ENCODE data around the gene GSG1L.

Gene GSG1L

GRCh38 chr16:27826081-27826892, 237.2 kb downstream of the GSG1L start:
- no peak overlapping the region for H3K27ac Mint-ChIP-seq
- no peaks in the 10 kb centered on the region for H3K4me1 Mint-ChIP-seq (ENCODE audit: low read depth)
- no peaks in the 10 kb centered on the region for H3K36me3 Mint-ChIP-seq
- peaks cover 6% of the 10 kb centered on the region for H3K9me3 Mint-ChIP-seq (ENCODE audit: low read depth)
- H3K4me3 Mint-ChIP-seq: no peak overlapping the region
- H3K27me3 Mint-ChIP-seq: peaks cover 2% of the 10 kb centered on the region

- Mint-ChIP-seq H3K27ac (no peak overlapping the region), H3K9me3 (ENCODE audit: low read depth) (no peaks in the 10 kb centered on the region), H3K4me3 (no peak overlapping the region), H3K4me1 (ENCODE audit: low read depth) (no peaks in the 10 kb centered on the region), H3K27me3 (no peaks in the 10 kb centered on the region), H3K36me3 (no peaks in the 10 kb centered on the region)
Observed at GRCh38 chr16:27824786-27825185, 238.7 kb downstream of the GSG1L start.

GRCh38 chr16:27824006-27824405, 239.5 kb downstream of the GSG1L start:
- H3K27ac Mint-ChIP-seq: no peak overlapping the region
- no peaks in the 10 kb centered on the region for H3K4me1 Mint-ChIP-seq (ENCODE audit: low read depth)
- H3K4me3 Mint-ChIP-seq: no peak overlapping the region
- H3K36me3 Mint-ChIP-seq: no peaks in the 10 kb centered on the region
- no peaks in the 10 kb centered on the region for H3K27me3 Mint-ChIP-seq
- no peaks in the 10 kb centered on the region for H3K9me3 Mint-ChIP-seq (ENCODE audit: low read depth)

GRCh38 chr16:27823421-27823820, 240.1 kb downstream of the GSG1L start:
- Mint-ChIP-seq H3K9me3 (ENCODE audit: low read depth) (no peaks in the 10 kb centered on the region), H3K4me3 (no peak overlapping the region), H3K36me3 (no peaks in the 10 kb centered on the region), H3K27ac (no peak overlapping the region), H3K27me3 (peaks cover 1% of the 10 kb centered on the region), H3K4me1 (ENCODE audit: low read depth) (no peaks in the 10 kb centered on the region)

GRCh38 chr16:27822996-27823395, 240.5 kb downstream of the GSG1L start:
- H3K4me3 Mint-ChIP-seq: no peak overlapping the region

GRCh38 chr16:27822529-27822928, 241.0 kb downstream of the GSG1L start:
- Mint-ChIP-seq H3K27me3 (peaks cover 7% of the 10 kb centered on the region), H3K36me3 (no peaks in the 10 kb centered on the region), H3K9me3 (ENCODE audit: low read depth) (no peaks in the 10 kb centered on the region), H3K4me3 (no peak overlapping the region), H3K4me1 (ENCODE audit: low read depth) (no peaks in the 10 kb centered on the region), H3K27ac (no peak overlapping the region)

More at GRCh38 chr16:27822996-27823395, 240.5 kb downstream of the GSG1L start:
- Mint-ChIP-seq H3K9me3 (ENCODE audit: low read depth) (no peaks in the 10 kb centered on the region), H3K4me1 (ENCODE audit: low read depth) (no peaks in the 10 kb centered on the region), H3K27ac (no peak overlapping the region), H3K36me3 (no peaks in the 10 kb centered on the region), H3K27me3 (peaks cover 4% of the 10 kb centered on the region)

GRCh38 chr16:27820646-27821345, 242.7 kb downstream of the GSG1L start:
- no peak overlapping the region for H3K27ac Mint-ChIP-seq
- H3K4me3 Mint-ChIP-seq: no peak overlapping the region
- H3K27me3 Mint-ChIP-seq: peaks cover 7% of the 10 kb centered on the region
- no peaks in the 10 kb centered on the region for H3K9me3 Mint-ChIP-seq (ENCODE audit: low read depth)
- no peaks in the 10 kb centered on the region for H3K36me3 Mint-ChIP-seq
- H3K4me1 Mint-ChIP-seq (ENCODE audit: low read depth): no peaks in the 10 kb centered on the region

GRCh38 chr16:27819881-27820610, 243.5 kb downstream of the GSG1L start:
- Mint-ChIP-seq H3K36me3 (no peaks in the 10 kb centered on the region), H3K27me3 (peaks cover 9% of the 10 kb centered on the region), H3K4me3 (no peak overlapping the region), H3K9me3 (ENCODE audit: low read depth) (no peaks in the 10 kb centered on the region), H3K4me1 (ENCODE audit: low read depth) (no peaks in the 10 kb centered on the region), H3K27ac (no peak overlapping the region)

- Mint-ChIP-seq H3K4me3 (no peak overlapping the region), H3K4me1 (ENCODE audit: low read depth) (no peaks in the 10 kb centered on the region), H3K27me3 (peaks cover 9% of the 10 kb centered on the region)
Observed at GRCh38 chr16:27819356-27819755, 244.2 kb downstream of the GSG1L start.

GRCh38 chr16:27818246-27818645, 245.3 kb downstream of the GSG1L start:
- no peaks in the 10 kb centered on the region for H3K36me3 Mint-ChIP-seq

More at GRCh38 chr16:27819356-27819755, 244.2 kb downstream of the GSG1L start:
- Mint-ChIP-seq H3K27ac (no peak overlapping the region), H3K36me3 (no peaks in the 10 kb centered on the region), H3K9me3 (ENCODE audit: low read depth) (no peaks in the 10 kb centered on the region)

GRCh38 chr16:27817038-27817437, 246.5 kb downstream of the GSG1L start:
- Mint-ChIP-seq H3K4me3 (no peak overlapping the region), H3K4me1 (ENCODE audit: low read depth) (no peaks in the 10 kb centered on the region), H3K36me3 (no peaks in the 10 kb centered on the region), H3K27ac (no peak overlapping the region), H3K27me3 (peaks cover 9% of the 10 kb centered on the region), H3K9me3 (ENCODE audit: low read depth) (no peaks in the 10 kb centered on the region)

More at GRCh38 chr16:27818246-27818645, 245.3 kb downstream of the GSG1L start:
- H3K4me1 Mint-ChIP-seq (ENCODE audit: low read depth): no peaks in the 10 kb centered on the region
- H3K4me3 Mint-ChIP-seq: no peak overlapping the region
- peaks cover 9% of the 10 kb centered on the region for H3K27me3 Mint-ChIP-seq
- H3K9me3 Mint-ChIP-seq (ENCODE audit: low read depth): no peaks in the 10 kb centered on the region
- H3K27ac Mint-ChIP-seq: no peak overlapping the region

- Mint-ChIP-seq H3K9me3 (ENCODE audit: low read depth) (no peaks in the 10 kb centered on the region), H3K27me3 (peaks cover 9% of the 10 kb centered on the region), H3K36me3 (no peaks in the 10 kb centered on the region), H3K4me1 (ENCODE audit: low read depth) (no peaks in the 10 kb centered on the region), H3K4me3 (no peak overlapping the region), H3K27ac (no peak overlapping the region)
Observed at GRCh38 chr16:27816561-27816960, 247.0 kb downstream of the GSG1L start.

- Mint-ChIP-seq H3K27ac (no peak overlapping the region), H3K27me3 (peaks cover 13% of the 10 kb centered on the region), H3K9me3 (ENCODE audit: low read depth) (no peaks in the 10 kb centered on the region), H3K36me3 (no peaks in the 10 kb centered on the region), H3K4me3 (no peak overlapping the region), H3K4me1 (ENCODE audit: low read depth) (no peaks in the 10 kb centered on the region)
Observed at GRCh38 chr16:27813591-27813990, 249.9 kb downstream of the GSG1L start.

- Mint-ChIP-seq H3K36me3 (no peaks in the 10 kb centered on the region), H3K9me3 (ENCODE audit: low read depth) (no peaks in the 10 kb centered on the region), H3K4me1 (ENCODE audit: low read depth) (no peaks in the 10 kb centered on the region), H3K27ac (no peak overlapping the region), H3K4me3 (no peak overlapping the region), H3K27me3 (peaks cover 7% of the 10 kb centered on the region)
Observed at GRCh38 chr16:27811881-27812280, 251.6 kb downstream of the GSG1L start.

GRCh38 chr16:27806986-27807385, 256.5 kb downstream of the GSG1L start:
- Mint-ChIP-seq H3K4me1 (ENCODE audit: low read depth) (peaks cover 8% of the 10 kb centered on the region), H3K27ac (no peak overlapping the region), H3K36me3 (no peaks in the 10 kb centered on the region), H3K9me3 (ENCODE audit: low read depth) (no peaks in the 10 kb centered on the region), H3K27me3 (peaks cover 25% of the 10 kb centered on the region), H3K4me3 (no peak overlapping the region)
